HG03442 (cell line): Measurements from ENCODE around the gene CAPS2.

Source experiments
- ATAC-seq: cut with Tn5 transposase; IDR thresholded peaks from one replicate; pipeline ENCODE4 v1.9.1; 2021; ENCODE audit warnings: mild to moderate bottlenecking, moderate library complexity; ENCODE audit not compliant: unreplicated experiment

CAPS2 gene

GRCh38 chr12:75305412-75306332, 24.5 kb downstream of the CAPS2 start:
- no peak for ATAC-seq

- ATAC-seq = no peak
These were observed 27.3 kb downstream of the CAPS2 start for GRCh38 chr12:75302781-75303180.

GRCh38 chr12:75302225-75302624, 27.9 kb downstream of the CAPS2 start:
- no peak for ATAC-seq

GRCh38 chr12:75294797-75295196, 35.3 kb downstream of the CAPS2 start:
- no peak for ATAC-seq

- ATAC-seq = no peak
These were observed 35.8 kb downstream of the CAPS2 start for GRCh38 chr12:75294336-75294735.

GRCh38 chr12:75291014-75291413, 39.1 kb downstream of the CAPS2 start:
- no peak for ATAC-seq

- ATAC-seq = no peak
These were observed 40.4 kb downstream of the CAPS2 start for GRCh38 chr12:75289753-75290152.

- ATAC-seq = no peak
These were observed 41.3 kb downstream of the CAPS2 start for GRCh38 chr12:75288860-75289259.

- ATAC-seq = no peak
These were observed 54.4 kb downstream of the CAPS2 start for GRCh38 chr12:75275702-75276101.

GRCh38 chr12:75271576-75271975, 58.5 kb downstream of the CAPS2 start:
- ATAC-seq = no peak

GRCh38 chr12:75270157-75270556, 60.0 kb downstream of the CAPS2 start:
- ATAC-seq = no peak

- no peak for ATAC-seq
These were observed 60.9 kb downstream of the CAPS2 start for GRCh38 chr12:75269209-75269608.

- no peak for ATAC-seq
These were observed 69.8 kb downstream of the CAPS2 start for GRCh38 chr12:75260316-75260715.

- ATAC-seq = no peak
These were observed 71.0 kb downstream of the CAPS2 start for GRCh38 chr12:75259143-75259542.

- no peak for ATAC-seq
These were observed 72.6 kb downstream of the CAPS2 start for GRCh38 chr12:75257510-75257909.

- no peak for ATAC-seq
These were observed 85.0 kb downstream of the CAPS2 start for GRCh38 chr12:75245108-75245507.

GRCh38 chr12:75239987-75240386, 90.1 kb downstream of the CAPS2 start:
- ATAC-seq = peak; percentile 81

- ATAC-seq = no peak
These were observed 93.9 kb downstream of the CAPS2 start for GRCh38 chr12:75236206-75236605.

GRCh38 chr12:75227132-75227531, 103.0 kb downstream of the CAPS2 start:
- no peak for ATAC-seq
